Body of pancreas (tissue), 4 donors: Measurements from ENCODE around the gene PHF19.

Experiments
- CTCF ChIP-seq, 7 experiments: fragments of 450-650 bp in 4 of 7; fragments of 200-600 bp in 3 of 7; sonication (generic) in 3 of 7; IDR thresholded peaks; one replicate each; pipeline ENCODE4 v1.5.1; 2016 to 2019; ENCODE audit warnings: antibody characterized with exemption in 7 of 7
- POLR2A ChIP-seq, 3 donors: fragments of 450-650 bp; IDR thresholded peaks; one replicate each; pipeline ENCODE4 v1.6.1; 2016; ENCODE audit warnings: antibody characterized with exemption in 3 of 3, mild to moderate bottlenecking in 2 of 3

- TF ChIP-seq CTCF (IDR thresholded peaks at IDR 0.05) (no peak), POLR2A (IDR thresholded peaks at IDR 0.05) (no peak)
These were observed 44.2 kb downstream of the PHF19 start for GRCh38 chr9:120832807-120833206.
